NCI-H345 (cell line): ENCODE measurements around the gene UBAC1.

ENCODE experiments used
- DNase-seq: peaks from one replicate; lab custom pipeline; 2025; lab: John Stamatoyannopoulos, UW

UBAC1 gene

GRCh38 chr9:135939351-135940265 is 21.6 kb downstream of the UBAC1 start:
- no peak for DNase-seq

DNA sequence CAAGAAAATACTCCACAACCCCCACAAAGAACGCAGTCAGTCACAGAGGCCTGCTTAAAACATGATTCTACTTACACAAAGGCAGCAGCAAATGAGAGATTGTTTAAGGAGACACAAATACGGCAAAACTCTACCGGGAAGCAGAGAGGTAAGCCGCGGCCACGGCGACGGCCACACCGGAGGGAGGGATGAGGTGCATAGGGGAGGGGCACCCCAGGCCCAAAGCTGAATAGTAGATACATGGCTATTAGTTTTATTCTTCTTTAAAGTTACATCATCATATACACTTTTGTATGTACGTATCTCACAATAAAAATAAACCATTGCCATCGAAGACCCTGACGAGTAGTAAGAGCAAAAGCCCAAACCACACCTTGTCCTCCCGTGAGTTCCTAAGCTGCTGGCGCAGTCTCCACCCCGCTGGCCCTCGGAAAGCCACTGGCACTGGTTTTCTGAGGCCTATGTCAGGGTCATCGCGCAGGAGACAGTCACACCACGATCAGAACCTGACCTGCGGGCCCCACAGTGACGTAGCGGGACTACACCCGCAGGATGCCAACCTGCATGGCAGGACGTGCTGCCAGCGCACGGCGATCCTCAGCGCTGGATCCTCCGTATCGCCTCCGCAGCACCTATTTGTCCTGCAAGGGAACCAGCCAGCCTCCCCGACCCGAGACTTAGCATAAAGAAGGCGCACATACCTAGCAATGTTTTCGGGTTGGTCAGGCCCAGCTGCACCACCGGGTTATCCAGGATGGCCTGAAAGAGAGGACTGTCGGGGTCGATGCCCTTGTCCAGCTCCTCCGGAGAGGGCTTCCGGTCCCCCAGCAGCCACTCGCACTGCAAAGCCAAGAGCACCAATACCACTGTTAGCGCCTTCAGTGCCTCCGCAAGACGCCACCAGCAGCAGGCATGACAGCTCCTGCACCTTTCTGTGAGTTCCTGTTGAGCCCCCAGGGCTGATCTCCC is 23.4 kb downstream of the UBAC1 start:
- no peak for DNase-seq

- DNase-seq = no peak
Measured at GRCh38 chr9:135933114-135933513, 28.1 kb downstream of the UBAC1 start.

- DNase-seq = no peak
Measured at GRCh38 chr9:135932656-135933055, 28.5 kb downstream of the UBAC1 start.

DNA sequence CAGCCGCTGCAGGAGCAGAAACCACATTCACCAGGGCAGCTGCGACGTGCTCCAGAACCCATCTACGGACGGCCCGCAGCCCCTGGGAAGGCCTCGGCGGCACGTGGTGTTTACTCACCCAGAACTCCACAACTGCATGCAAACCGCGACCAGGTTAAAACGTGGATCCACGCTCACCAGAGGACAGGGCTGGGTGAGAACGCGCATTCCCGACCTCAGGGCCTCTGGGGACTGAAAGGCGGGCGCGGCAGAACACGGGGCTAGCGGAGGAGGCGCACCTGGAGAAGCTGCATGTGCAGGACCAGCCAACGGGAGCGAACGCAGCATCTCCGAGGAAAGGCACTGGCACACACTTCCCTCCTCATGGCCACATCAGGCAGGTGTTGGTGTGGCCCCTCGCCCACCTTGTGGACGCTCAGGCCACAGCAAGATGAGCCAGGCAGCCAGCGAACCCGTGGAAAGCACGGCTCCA is 29.8 kb downstream of the UBAC1 start:
- DNase-seq = no peak

DNA sequence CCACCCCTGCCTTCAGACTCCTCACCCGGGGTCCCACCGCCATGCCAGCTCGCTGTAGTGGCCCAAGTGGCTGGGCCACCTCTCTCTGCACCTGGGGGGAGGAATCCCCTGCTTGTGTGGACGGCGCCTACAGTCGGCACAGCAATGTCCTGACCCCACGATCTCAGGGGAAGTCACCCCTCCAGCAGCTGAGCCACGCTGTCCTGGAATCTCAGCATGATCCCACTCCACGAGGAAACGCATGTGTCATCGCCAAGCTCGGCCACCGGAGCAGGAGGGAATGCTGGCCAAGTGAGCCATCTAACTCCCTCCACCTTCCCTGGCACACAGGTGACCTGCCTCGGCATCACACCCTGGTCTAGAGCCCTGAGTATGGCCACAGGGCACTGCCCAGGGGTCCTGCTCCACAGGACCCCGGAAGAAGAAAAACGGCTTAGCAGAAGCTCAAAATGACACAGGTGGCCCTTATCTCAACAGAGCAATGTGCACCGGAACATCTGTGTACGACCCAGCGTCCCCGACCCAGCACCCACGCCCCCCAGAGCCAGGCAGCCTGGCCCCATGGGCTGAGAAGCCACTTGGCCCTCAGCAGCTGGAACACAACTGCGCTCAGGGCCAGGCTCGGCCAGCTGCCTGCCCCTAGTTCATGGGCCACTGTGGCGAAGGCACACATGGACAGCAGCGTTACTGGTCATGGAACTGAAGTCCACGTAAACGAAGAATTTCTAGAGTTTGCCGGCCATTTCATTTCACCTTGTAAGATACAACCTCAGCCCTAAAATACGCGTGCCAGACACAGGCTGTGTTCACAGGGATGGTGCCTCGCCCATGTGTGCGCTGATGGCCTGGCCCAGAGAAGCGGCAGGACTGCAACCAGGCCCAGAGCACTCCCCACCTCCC is 30.5 kb downstream of the UBAC1 start:
- no peak for DNase-seq

DNA sequence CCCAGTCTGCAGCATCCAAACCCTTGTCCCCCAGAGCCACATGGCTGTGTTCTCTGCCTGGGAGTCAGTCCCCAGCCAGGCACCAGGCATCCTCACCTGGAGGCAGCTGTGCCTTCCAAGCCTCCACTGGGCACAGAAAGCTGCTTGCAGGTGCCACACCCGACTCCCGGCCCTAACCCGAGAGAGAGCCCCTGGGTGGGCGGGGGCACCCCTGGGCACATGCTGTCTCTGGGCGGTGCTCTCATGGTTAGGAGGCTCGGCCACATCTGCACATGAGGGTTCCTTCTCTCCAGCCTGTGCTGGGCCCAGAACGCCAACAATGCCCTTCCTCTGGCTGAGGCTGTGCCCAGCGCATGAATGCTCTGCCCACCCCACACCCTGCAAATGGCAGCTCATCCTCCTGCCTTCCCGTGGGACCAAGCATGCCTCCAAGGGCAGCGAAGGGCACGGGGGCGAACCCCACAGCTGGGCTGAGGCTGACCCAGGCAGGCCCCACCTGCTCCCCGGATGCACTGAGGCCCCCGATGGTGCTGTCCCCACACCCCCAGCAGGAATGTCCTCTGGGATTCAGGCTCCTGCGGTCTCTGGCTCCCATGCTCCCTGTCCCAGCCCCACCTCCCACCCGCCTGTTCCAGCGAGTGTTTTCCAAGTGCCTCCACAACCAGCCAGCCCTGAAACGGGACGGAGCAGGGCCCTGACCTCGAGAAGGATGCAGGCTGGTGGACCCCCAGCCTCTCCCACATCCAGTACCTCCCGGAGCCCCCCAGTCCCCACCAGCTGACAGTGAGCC is 31.3 kb downstream of the UBAC1 start:
- no peak for DNase-seq

- no peak for DNase-seq
Measured at GRCh38 chr9:135928731-135929655, 32.2 kb downstream of the UBAC1 start.

DNA sequence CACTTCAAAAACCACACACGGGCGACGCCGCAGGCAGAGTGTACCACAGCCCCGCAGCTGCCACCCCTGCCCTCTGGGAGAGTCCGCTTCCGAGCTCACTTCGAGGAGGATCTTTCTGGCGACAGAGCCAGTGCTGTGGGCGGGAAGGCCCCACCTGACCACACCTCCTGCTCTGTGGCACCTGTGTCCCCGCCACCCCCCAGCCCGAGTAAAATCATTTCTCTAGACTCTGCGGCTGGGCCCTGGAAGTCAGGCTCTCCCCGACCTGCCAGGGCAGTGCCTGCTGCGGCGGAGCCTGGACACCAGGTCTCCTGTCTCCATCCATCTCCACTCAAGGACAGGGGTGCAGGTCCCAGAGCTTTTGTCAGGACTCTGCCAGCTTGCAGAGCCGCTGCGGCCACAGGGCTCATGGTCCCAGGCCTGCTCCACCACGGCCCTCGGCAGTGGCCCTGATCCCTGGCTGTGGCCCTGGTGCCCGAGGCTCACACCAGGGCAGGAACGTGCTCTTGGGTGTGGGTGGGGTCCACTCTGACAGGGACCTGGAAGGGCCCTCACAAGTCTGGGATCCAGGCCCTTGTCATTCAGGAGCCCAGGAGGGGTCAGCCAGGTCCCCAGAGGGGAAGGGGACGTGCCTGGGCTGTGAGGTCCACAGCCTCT is 33.0 kb downstream of the UBAC1 start:
- no peak for DNase-seq

DNA sequence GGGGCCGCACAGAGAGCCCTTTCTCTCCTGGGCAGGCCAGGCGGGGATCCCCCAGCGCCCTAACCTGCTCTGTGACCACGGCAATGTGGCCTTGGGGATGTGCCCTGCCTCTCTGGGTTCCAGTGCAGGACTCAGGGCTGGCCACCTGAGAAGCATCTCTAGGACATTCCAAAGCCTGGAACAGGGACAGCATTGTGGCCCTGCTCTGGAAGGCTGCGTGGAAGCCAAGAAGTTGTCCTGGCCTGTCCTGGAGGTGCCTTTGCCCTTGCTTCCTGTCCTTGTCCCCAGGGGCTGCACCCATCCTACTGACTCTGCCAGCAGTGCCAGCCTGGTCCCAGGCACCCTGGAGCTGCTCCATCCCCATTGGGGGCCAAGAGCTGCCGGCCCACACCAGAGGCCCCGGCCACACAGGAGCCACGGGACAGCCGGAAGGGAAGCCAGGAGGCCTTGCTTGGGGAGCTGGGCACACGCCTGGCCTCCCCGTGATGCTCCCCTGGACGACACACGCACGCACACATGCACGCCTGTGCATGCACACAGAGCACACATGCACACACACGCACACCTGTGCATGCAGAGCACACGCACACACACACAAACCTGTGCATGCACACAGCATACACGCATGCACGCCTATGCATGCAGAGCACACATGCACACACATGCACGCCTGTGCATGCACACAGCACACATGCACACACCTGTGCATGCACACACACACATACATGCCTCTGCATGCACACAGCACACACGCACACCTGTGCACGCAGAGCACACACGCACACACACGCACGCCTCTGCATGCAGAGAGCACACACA is 33.8 kb downstream of the UBAC1 start:
- DNase-seq = no peak

DNA sequence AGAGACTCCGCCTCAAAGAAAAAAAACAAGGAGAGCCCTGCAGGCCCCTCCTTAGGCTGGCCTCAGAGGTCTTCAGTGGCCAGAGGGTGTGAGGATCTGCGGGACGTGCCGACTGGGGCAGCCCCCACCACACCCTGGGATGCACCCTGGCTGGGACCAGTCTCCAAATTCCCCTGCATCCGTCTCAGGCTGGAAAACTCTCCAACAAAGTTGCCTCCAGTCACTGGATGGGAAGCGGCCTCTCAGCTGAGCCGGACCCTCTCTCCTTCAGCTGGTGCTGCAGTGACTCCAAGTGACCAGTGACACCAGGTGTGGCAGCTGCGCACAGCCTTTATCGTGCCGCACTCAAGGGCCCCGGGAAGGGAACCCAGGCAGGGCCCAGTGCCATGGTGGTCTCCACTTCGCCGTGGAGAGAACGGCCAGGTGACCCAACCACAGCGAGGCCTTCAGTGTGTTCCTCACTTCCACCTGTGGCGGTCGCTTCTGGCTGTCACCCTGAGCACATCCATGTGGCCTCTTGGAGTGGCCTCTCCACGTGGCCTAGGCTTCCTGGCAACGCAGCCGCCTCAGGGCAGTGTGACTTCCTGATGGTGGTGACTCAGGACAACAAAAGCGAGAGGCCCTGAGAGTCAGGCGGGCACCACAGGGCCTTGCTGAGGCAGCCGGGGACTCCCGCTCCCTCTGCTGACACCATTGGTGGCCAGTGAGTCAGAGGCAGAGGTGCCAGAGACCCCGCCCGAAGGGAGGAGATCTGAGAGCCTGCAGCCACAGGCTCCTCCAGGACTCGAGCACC is 34.6 kb downstream of the UBAC1 start:
- DNase-seq = no peak

GRCh38 chr9:135925496-135926133 is 35.6 kb downstream of the UBAC1 start:
- no peak for DNase-seq

- DNase-seq = no peak
Measured at GRCh38 chr9:135924628-135925338, 36.4 kb downstream of the UBAC1 start.

GRCh38 chr9:135923508-135923907 is 37.7 kb downstream of the UBAC1 start:
- DNase-seq = no peak

- no peak for DNase-seq
Measured at GRCh38 chr9:135921749-135922310, 39.3 kb downstream of the UBAC1 start.
